GM19467 (cell line): Measurements from ENCODE around the gene ADAMTSL1.

Experiments
- ATAC-seq: cut with Tn5 transposase; IDR thresholded peaks from one replicate; pipeline ENCODE4 v1.9.1; 2021; ENCODE audit warnings: mild to moderate bottlenecking, moderate library complexity; ENCODE audit not compliant: unreplicated experiment

ADAMTSL1 gene

DNA sequence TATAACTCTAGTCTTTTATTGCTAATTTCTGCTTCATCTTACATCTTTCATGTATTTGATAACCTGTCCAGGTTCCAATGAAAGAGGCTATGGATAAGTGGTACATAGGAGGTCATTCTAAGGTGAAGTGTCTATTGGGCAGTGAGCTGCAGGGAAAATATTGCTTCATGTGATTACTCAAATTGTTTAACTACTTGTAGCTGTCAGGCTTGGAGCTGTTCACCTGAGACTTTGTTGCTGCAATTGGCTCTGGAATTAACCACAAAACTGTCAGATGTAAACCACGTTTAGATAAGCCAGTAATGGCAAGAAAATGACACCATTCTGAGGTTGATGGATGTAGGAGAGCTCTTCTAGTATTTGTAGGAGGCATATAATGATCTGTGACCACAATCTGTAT is 26.0 kb downstream of the ADAMTSL1 start:
- no peak for ATAC-seq

- no peak for ATAC-seq
Measured at GRCh38 chr9:18500451-18500850, 26.5 kb downstream of the ADAMTSL1 start.

DNA sequence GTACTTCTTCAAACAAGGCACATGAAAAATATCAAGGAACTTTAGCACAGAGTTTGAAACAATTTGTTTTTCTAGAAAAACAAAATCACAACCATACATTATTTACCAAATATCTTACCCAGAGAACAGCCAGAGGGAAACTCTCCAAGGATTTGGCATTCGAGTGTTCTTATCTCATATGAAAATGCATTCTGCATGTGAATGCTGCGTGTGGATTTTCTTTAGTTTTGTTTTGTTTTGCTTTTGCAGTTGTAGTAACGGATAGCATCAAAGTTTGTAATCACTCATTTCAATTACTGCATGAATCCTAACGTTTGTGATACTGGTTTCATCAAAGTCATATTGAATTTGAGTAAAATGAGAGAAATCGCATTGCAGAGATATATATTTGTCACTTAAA is 28.0 kb downstream of the ADAMTSL1 start:
- ATAC-seq, result no peak

GRCh38 chr9:18502546-18502945 is 28.6 kb downstream of the ADAMTSL1 start:
- no peak for ATAC-seq

GRCh38 chr9:18504707-18505106 is 30.8 kb downstream of the ADAMTSL1 start:
- ATAC-seq, result no peak

- no peak for ATAC-seq
Measured at GRCh38 chr9:18507151-18507550, 33.2 kb downstream of the ADAMTSL1 start.

DNA sequence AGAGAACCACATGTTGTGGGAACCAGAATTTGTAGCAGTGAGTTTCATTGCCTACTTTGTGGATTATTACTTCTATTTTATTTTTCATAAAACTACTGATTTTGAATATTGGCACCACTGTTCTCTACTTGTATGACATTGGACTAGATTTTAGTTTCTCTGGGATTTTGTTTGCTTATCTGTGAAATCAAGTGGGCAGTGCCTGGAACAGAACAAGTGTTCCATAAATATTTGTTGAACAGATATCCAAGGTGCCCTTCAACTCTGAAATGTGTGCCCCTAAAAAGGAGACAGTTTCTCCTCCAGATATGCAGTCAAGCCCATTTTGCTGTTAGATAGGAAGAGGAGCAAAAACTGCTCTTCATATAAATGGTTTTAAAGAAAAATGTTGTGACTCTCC is 42.6 kb downstream of the ADAMTSL1 start:
- ATAC-seq, result no peak

- no peak for ATAC-seq
Measured at GRCh38 chr9:18516965-18517364, 43.0 kb downstream of the ADAMTSL1 start.

GRCh38 chr9:18520416-18521047 is 46.6 kb downstream of the ADAMTSL1 start:
- no peak for ATAC-seq

GRCh38 chr9:18526685-18527084 is 52.7 kb downstream of the ADAMTSL1 start:
- ATAC-seq, result no peak

DNA sequence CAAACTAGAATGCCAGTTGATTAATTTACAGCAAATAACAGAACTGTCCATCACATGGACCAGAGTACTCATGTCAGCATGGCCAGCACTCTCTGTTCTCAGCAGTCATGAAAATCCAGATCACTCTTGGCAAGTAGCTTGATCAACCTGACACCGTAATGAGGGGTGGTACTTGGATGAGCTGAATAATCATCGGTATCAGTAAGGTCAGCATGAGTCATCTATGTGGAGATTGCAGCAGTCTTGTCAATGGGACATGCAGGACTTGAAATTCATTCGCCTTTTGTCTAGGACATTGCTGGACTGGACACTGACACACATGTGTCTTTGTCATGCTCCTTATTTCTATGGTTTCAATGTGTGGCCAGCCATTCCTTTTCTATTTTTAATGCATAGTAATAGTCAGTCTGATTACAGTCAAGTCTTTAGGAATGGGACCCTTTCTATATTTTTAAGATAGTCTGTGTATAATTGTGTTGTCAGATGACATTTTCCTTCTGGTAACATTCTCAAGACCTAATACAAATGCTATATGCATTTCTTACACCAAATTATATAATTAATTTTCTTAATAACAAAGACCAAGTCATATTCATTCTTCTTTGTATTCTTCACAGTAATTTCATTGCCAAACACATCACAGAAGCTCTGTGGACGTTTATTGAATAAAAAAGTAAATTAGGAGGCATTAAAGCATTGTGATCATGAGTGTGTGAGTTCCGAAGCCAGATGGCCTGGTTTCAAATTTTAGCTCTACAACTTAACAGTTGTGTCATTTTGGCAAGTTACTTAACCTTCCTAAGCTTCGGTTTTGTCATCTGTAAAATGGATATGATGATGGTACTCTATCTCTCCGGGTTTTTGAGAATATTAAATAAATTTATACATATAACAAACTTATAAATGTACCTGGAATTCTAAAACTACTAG is 57.4 kb downstream of the ADAMTSL1 start:
- ATAC-seq, result no peak

DNA sequence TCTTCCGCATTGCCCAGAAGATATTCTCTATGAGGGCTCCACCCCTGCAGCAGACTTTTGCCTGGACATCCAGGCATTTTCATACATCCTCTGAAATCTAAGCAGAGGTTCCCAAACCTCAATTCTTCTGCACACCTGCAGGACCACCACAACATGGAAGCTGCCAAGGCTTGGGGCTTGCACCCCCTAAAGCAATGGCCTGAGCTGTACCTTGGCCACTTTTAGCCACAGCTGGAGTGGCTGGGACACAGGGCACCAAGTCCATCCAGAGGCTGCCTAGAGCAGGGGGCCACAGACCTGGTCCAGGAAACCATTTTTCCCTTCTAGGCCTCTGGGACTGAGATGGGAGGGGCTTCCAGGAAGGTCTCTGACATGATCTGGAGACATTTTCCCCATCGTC is 60.7 kb downstream of the ADAMTSL1 start:
- no peak for ATAC-seq

- no peak for ATAC-seq
Measured at GRCh38 chr9:18536554-18536953, 62.6 kb downstream of the ADAMTSL1 start.

- no peak for ATAC-seq
Measured at GRCh38 chr9:18539203-18539693, 65.3 kb downstream of the ADAMTSL1 start.

DNA sequence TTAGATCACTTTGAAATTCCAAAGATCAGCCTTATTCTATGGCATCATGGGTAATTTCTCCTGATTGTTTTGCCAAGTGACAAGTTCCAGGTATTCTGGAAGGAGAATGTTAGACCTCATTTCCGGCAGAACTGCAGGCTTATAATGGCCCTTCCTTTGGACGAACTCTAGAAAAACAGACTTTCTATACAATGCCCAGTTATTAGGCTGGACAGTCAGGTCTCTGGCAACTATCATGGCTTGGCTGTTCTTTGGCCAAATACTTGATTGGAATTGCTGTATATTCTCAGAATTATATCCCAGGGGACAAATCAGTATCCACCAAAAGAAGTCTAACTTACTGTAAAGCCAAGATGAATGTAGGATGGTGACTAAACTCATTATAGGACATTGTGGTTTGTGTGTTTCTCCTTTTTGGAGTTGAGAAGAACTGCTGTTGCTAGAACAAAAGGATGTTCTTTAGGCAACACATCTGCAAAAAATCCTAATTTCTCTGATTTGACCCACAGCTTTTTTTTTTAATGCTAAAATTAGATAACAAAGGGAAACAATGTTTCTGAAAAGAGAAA is 69.0 kb downstream of the ADAMTSL1 start:
- ATAC-seq, result no peak

DNA sequence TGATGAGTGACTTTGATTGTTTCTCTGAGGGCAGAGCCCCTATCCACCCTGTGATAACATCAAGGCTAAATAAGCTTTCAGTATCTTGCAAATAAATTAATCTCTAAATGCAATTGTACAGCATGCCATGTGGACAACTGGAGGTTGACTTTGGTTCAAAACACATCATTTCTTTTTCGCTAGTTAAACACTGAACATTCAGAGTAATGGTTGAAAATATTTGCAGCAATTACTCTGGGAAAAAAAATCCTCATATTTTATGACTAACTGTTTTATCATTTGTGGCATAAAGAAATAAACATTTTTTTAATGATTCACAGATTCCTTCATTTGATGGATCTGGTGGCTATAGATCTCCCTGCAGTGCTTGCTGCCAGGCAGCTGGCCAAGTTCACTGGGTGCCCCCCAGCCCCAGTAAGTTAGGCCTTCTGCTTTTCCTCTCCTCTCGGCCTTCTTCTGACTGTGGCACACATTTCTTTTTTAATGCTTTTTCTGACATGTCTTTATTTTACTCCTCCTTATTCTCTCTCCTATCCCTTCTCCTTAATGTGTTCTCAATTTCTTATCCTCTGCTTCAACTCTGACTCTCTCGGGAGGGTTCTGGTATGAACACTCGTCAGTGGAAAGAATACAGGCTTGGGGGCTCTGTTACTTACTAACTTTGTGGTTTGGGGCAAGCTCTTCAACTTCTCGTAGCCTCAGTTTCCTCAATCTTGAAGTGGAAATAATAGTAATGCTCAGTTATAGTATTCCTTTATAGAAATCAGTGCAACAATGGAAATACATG is 69.6 kb downstream of the ADAMTSL1 start:
- ATAC-seq, result no peak

DNA sequence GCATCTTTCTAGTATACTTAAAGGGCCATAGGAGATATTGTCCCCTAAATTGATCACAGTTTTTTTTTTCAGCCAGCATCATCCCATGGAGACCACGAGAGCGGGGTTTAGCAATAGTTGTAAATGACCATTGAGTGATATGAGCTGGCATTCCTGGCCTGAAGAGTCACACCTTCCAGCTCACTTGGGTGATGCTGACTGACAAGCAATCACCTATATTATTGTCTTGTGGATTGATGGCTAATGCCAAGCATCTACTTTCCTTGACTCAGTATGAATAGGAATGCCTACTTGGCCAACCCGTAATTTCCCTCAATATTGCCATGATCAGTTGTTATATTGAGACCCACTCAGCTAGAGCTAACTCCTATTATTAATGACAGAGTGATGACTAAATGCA is 70.5 kb downstream of the ADAMTSL1 start:
- ATAC-seq, result no peak

GRCh38 chr9:18545636-18546360 is 71.8 kb downstream of the ADAMTSL1 start:
- ATAC-seq, result no peak

DNA sequence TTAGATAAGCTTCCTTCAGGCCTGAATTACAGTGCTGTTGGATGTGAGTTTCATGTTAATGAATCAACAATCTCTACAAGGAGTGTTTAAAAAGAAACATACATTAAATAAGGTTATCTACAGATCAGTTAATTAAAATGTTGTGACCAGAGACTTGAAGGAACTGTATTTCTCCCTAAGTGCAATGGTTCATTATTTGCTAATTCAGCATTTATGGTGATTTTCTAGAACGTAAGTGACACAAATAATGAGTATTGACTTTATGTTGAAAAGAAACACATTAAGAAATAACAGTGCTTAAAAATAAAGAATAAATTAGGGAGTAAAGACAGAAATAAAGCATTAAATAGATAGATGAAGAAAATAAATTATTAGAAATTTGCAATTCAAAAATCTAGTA is 74.5 kb downstream of the ADAMTSL1 start:
- ATAC-seq, result no peak

GRCh38 chr9:18549772-18550171 is 75.8 kb downstream of the ADAMTSL1 start:
- no peak for ATAC-seq
